ENCODE measurements around the gene VEGFB. TPM values are rescaled to one million over a fixed set of nuclear protein-coding genes. Genes with fewer than 3 reads are reported as not detected.

VEGFB gene
- total RNA-seq, 4 donors from 2014 or later: 21.7 to 66.8 (median 42.5) TPM

GRCh38 chr11:64208796-64209562, 25.4 kb upstream of the VEGFB start:
- TF ChIP-seq POLR2A (IDR thresholded peaks at IDR 0.05) (no peak), CTCF (IDR thresholded peaks at IDR 0.05) (no peak)
- H3K27me3 ChIP-seq: no peaks in the 10 kb centered on the region
- H3K27ac ChIP-seq: peak overlapping the region in 3 of 4 donors; percentile 81 to 86 (median 83)
- DNase-seq: no peak
- peaks cover 0 to 32% (median 18%) of the 10 kb centered on the region in 4 donors for H3K4me1 ChIP-seq
- peaks cover 0 to 23% (median 0%) of the 10 kb centered on the region in 3 donors for H3K36me3 ChIP-seq
- no peaks in the 10 kb centered on the region for H3K9me3 ChIP-seq
- H3K4me3 ChIP-seq: no peak overlapping the region

GRCh38 chr11:64209563-64209843, 24.9 kb upstream of the VEGFB start:
- Histone ChIP-seq H3K36me3 (peaks cover 0 to 20% (median 0%) of the 10 kb centered on the region in 3 donors), H3K27ac (peak overlapping the region in 1 of 4 donors; percentile 86)
- TF ChIP-seq POLR2A (IDR thresholded peaks at IDR 0.05): no peak
- no peak for TF ChIP-seq CTCF (IDR thresholded peaks at IDR 0.05)

GRCh38 chr11:64210301-64211020, 23.9 kb upstream of the VEGFB start:
- Histone ChIP-seq H3K4me3 (no peak overlapping the region), H3K4me1 (peaks cover 0 to 17% (median 13%) of the 10 kb centered on the region in 4 donors), H3K27me3 (no peaks in the 10 kb centered on the region), H3K27ac (no peak overlapping the region), H3K9me3 (no peaks in the 10 kb centered on the region), H3K36me3 (peaks cover 0 to 26% (median 0%) of the 10 kb centered on the region in 3 donors)
- DNase-seq: no peak
- TF ChIP-seq POLR2A (IDR thresholded peaks at IDR 0.05) (no peak), CTCF (IDR thresholded peaks at IDR 0.05) (no peak)

More at GRCh38 chr11:64209563-64209843, 24.9 kb upstream of the VEGFB start:
- Histone ChIP-seq H3K27me3 (no peaks in the 10 kb centered on the region), H3K4me1 (peaks cover 0 to 27% (median 18%) of the 10 kb centered on the region in 4 donors), H3K4me3 (no peak overlapping the region), H3K9me3 (no peaks in the 10 kb centered on the region)
- no peak for DNase-seq

GRCh38 chr11:64211181-64211872, 23.1 kb upstream of the VEGFB start:
- no peaks in the 10 kb centered on the region for H3K27me3 ChIP-seq
- no peak for DNase-seq
- TF ChIP-seq POLR2A (IDR thresholded peaks at IDR 0.05): no peak
- TF ChIP-seq CTCF (IDR thresholded peaks at IDR 0.05): no peak
- no peak overlapping the region for H3K27ac ChIP-seq
- no peaks in the 10 kb centered on the region for H3K9me3 ChIP-seq
- no peak overlapping the region for H3K4me3 ChIP-seq
- peaks cover 0 to 9% (median 5%) of the 10 kb centered on the region in 4 donors for H3K4me1 ChIP-seq
- peaks cover 0 to 26% (median 0%) of the 10 kb centered on the region in 3 donors for H3K36me3 ChIP-seq

GRCh38 chr11:64216879-64217278, 17.5 kb upstream of the VEGFB start:
- Histone ChIP-seq H3K27ac (no peak overlapping the region), H3K4me3 (no peak overlapping the region), H3K36me3 (peaks cover 0 to 43% (median 0%) of the 10 kb centered on the region in 3 donors), H3K4me1 (no peaks in the 10 kb centered on the region), H3K27me3 (no peaks in the 10 kb centered on the region), H3K9me3 (no peaks in the 10 kb centered on the region)
- no peak for TF ChIP-seq POLR2A (IDR thresholded peaks at IDR 0.05)
- no peak for TF ChIP-seq CTCF (IDR thresholded peaks at IDR 0.05)
- DNase-seq: no peak

Data from Peyer's patch (tissue), 4 donors.